Cortex of kidney (tissue), 1 donor: ENCODE data around the gene LRRK1.

Experiments used
- DNase-seq: peaks from one replicate; lab custom pipeline; 2025; lab: John Stamatoyannopoulos, UW

The LRRK1 gene

GRCh38 chr15:101004986-101005747 lies 86.0 kb downstream of the LRRK1 start:
- DNase-seq, result no peak

- DNase-seq, result no peak
Observed at GRCh38 chr15:101006931-101007691, 88.0 kb downstream of the LRRK1 start.

GRCh38 chr15:101008158-101009139 lies 89.3 kb downstream of the LRRK1 start:
- no peak for DNase-seq

GRCh38 chr15:101009176-101009575 lies 90.0 kb downstream of the LRRK1 start:
- no peak for DNase-seq

- no peak for DNase-seq
Observed at GRCh38 chr15:101010781-101011180, 91.6 kb downstream of the LRRK1 start.

- DNase-seq, result no peak
Observed at GRCh38 chr15:101012326-101013200, 93.4 kb downstream of the LRRK1 start.

- DNase-seq, result no peak
Observed at GRCh38 chr15:101013201-101013550, 94.0 kb downstream of the LRRK1 start.

- DNase-seq, result no peak
Observed at GRCh38 chr15:101013769-101014675, 94.9 kb downstream of the LRRK1 start.

GRCh38 chr15:101014921-101015841 lies 96.0 kb downstream of the LRRK1 start:
- no peak for DNase-seq

GRCh38 chr15:101016581-101016980 lies 97.4 kb downstream of the LRRK1 start:
- no peak for DNase-seq

GRCh38 chr15:101017093-101017754 lies 98.1 kb downstream of the LRRK1 start:
- no peak for DNase-seq

- no peak for DNase-seq
Observed at GRCh38 chr15:101018016-101018415, 98.9 kb downstream of the LRRK1 start.

GRCh38 chr15:101018450-101018849 lies 99.3 kb downstream of the LRRK1 start:
- DNase-seq, result no peak

- no peak for DNase-seq
Observed at GRCh38 chr15:101019366-101019896, 100.3 kb downstream of the LRRK1 start.

GRCh38 chr15:101020451-101020850 lies 101.3 kb downstream of the LRRK1 start:
- no peak for DNase-seq

GRCh38 chr15:101020945-101021344 lies 101.8 kb downstream of the LRRK1 start:
- DNase-seq, result no peak

GRCh38 chr15:101022306-101022705 lies 103.1 kb downstream of the LRRK1 start:
- DNase-seq, result no peak

- no peak for DNase-seq
Observed at GRCh38 chr15:101022876-101023275, 103.7 kb downstream of the LRRK1 start.
